Heart right ventricle (tissue), 16 donors: Measurements from ENCODE around the gene MTHFSD. TPM values are rescaled to one million over a fixed set of nuclear protein-coding genes. Genes with fewer than 3 reads are reported as not detected.

Experiments
- ATAC-seq, 8 donors: fragments of 200-7000 bp; cut with Tn5 transposase; one replicate each; pipeline ENCODE4 v1.9.1; 2020; ENCODE audit warnings: mild to moderate bottlenecking in 8 of 8, moderate library complexity in 8 of 8, moderate number of reproducible peaks in 1 of 8
- DNase-seq, 2 donors: peaks; one replicate each; pipeline ENCODE4 v3.0.0-alpha.2; 2020
- H3K27ac ChIP-seq, 10 donors: fragments of 200-600 bp; sonication (generic) in 2 of 10; one replicate each; pipeline versions ENCODE4 v1.5.0 to v1.8.0; 2020 to 2022; ENCODE audit warnings: mild to moderate bottlenecking in 3 of 10
- H3K27me3 ChIP-seq, 7 donors: fragments of 200-600 bp; one replicate each; pipeline ENCODE4 v1.8.0; 2021 to 2022; ENCODE audit warnings: mild to moderate bottlenecking in 2 of 7
- H3K36me3 ChIP-seq, 9 donors: fragments of 200-600 bp; sonication (generic) in 1 of 9; one replicate each; pipeline versions ENCODE4 v1.5.0 to v1.8.0; 2020 to 2022; ENCODE audit warnings: mild to moderate bottlenecking in 2 of 9
- H3K4me1 ChIP-seq, 9 donors: fragments of 200-600 bp; sonication (generic) in 1 of 9; one replicate each; pipeline versions ENCODE4 v1.5.0 to v1.8.0; 2020 to 2022; ENCODE audit warnings: mild to moderate bottlenecking in 4 of 9
- H3K4me3 ChIP-seq, 10 donors: fragments of 200-600 bp; sonication (generic) in 2 of 10; one replicate each; pipeline versions ENCODE4 v1.5.0 to v1.8.0; 2020 to 2022; ENCODE audit warnings: mild to moderate bottlenecking in 7 of 10, moderate library complexity in 2 of 10
- H3K9me3 ChIP-seq, 11 donors: fragments of 200-600 bp in 10 of 11; sonication (generic) in 2 of 11; one replicate each; pipeline versions ENCODE4 v1.5.0 to v1.8.0; 2013 to 2022; ENCODE audit warnings: mild to moderate bottlenecking in 2 of 11, control low read depth in 1 of 11, moderate library complexity in 1 of 11
- CTCF ChIP-seq, 9 donors: fragments of 200-600 bp; sonication (generic) in 2 of 9; IDR thresholded peaks; one replicate each; pipeline versions ENCODE4 v1.5.0 to v1.8.0; 2021 to 2022; ENCODE audit warnings: antibody characterized with exemption in 9 of 9, mild to moderate bottlenecking in 5 of 9, moderate library complexity in 1 of 9
- WGBS, 2 donors: extraction: QIAGEN DNeasy Blood & Tissue Kit; methylation state at CpG; one replicate each; pipeline ENCODE4 v1.1.7; 2013; ENCODE audit warnings: inconsistent platforms in 1 of 2; 5-methylcytosine and 5-hydroxymethylcytosine counted together
- intact Hi-C, 10 donors: fragments of 100-400 bp; cut with DNase I; formaldehyde crosslinking; loops; one replicate each; pipeline versions ENCODE4 v1.11.1 to v1.14.2; 2022
- polyA plus RNA-seq, 2 donors: library from polyadenylated mRNA; stranded (reverse); fragments of 200-250 nt; gene quantifications; one replicate each; pipeline ENCODE4 v1.2.3, GENCODE V29; 2013
- total RNA-seq, 10 donors: library from RNA; stranded (reverse); fragmentation: NEBNext Ultra II Directional in 3 of 10; extraction: Animal tissue kit (Norgen Biotek cat#: 25700) in 3 of 10; gene quantifications; one replicate each; pipeline versions ENCODE4 v1.2.1 to v1.2.4, GENCODE V29; 2021 to 2023
- donor health status: Arrhythmogenic right ventricular cardiomyopathy.
- donor health status: ischemic (EF 13 %, LVEDD 7.1; RV severe dilation, severe dysfunction).
- donor health status: healthy with polysubstance abuse.
- donor health status: DM: no; HTN: yes; CAD: no.
- donor health status: DM: no; HTN: no; CAD: no.
- donor health status: ischemic (EF 25% LVEDD 6.9; RV normal size, moderate dysfunction).
- donor health status: ischemic (EF 25% LVEDD 5.7; RV mildly dilated, moderate dysfunction).
- donor health status: healthy.
- donor health status: DM: yes; HTN: yes; CAD: no.
- donor health status: Ischemic cardiomyopathy.
- donor health status: ischemic (EF 35%, LVEDD 5.7; RV mildly dilated, moderate dysfunction).
- donor health status: nonischemic (EF 11% LVEDD 7.7; RV severe dilation, severe dysfunction).
- donor health status: DM: yes; HTN: yes; CAD: no.
- donor health status: PGD.
- donor health status: ischemic (EF 29% LVEDD 5.4; RV normal size, mild dysfunction).
- donor health status: nonischemic (EF 23%, LVEDD 6.1; RV moderate dilation, normal function).

The MTHFSD gene
- total and polyA plus RNA-seq, 12 donors, result 5.1 to 13.1 (median 11.3) TPM

DNA sequence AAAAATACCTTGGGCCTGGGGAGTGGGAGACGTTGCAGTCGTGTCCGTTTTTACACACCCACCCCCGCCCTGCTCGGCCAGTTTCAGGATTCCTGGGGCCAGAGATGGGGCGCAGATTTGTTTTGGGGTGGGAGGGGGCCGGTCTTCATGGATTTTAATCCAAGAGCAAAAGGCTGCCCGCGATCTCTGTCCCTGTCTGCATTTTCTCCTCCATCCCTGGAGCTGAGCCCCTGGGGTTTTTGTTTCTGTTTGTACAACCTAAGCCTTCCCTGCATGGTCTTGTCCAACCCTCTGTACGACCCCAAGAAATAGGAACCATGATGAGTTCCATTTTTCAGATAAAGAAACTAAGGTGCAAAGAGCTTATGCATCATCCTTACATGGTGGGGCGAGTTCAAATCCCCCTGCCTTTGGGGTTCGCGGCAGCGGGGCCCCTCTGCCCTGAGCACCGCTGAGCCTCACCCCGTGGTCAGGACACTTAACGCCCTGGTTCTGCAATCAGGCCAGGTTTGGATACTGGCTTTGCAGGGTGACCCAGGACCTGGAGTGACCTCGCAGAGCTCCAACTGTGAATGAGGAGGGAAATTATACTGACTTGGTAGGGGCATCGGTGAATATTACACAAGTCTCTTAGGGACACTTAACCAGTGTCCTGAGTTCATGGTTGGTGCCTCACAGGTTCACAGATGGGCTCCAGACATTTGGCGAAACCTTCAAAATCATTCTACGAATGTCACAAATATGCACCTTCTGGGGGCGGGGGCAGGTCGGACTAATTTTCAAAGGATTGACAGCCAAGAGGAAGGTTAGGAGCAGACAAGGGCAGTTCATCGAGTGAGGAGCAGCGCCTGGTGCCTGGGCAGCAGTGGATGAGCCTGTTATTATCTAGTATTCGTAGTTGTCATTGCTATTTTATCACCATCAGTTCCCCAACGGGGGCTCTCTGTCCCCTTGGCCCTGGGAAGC lies 48.9 kb downstream of the MTHFSD start:
- ATAC-seq, result no peak
- Histone ChIP-seq H3K27me3 (peaks cover 74 to 100% (median 98%) of the 10 kb centered on the region in 7 donors), H3K27ac (no peak overlapping the region), H3K4me3 (peak overlapping the region in 1 of 10 donors; percentile 10), H3K9me3 (no peaks in the 10 kb centered on the region), H3K4me1 (peaks cover 10 to 53% (median 37%) of the 10 kb centered on the region in 9 donors), H3K36me3 (no peaks in the 10 kb centered on the region)
- DNase-seq, result no peak
- no peak for TF ChIP-seq CTCF (IDR thresholded peaks at IDR 0.05)
- WGBS, 2 donors, result 10% methylated on average over 27 of the region's 27 CpGs
- intact Hi-C loops, result no loop called here

- WGBS, 2 donors, result 2% methylated on average over 67 of the region's 67 CpGs
- intact Hi-C loops, result no loop called here
- peak overlapping the region in 2 of 10 donors; percentile 22 to 27 for H3K4me3 ChIP-seq
- no peaks in the 10 kb centered on the region for H3K9me3 ChIP-seq
- DNase-seq (no peak), ATAC-seq (no peak)
- TF ChIP-seq CTCF (IDR thresholded peaks at IDR 0.05), result no peak
- H3K27ac ChIP-seq, result no peak overlapping the region
- peaks cover 72 to 100% (median 98%) of the 10 kb centered on the region in 7 donors for H3K27me3 ChIP-seq
- H3K4me1 ChIP-seq, result peaks cover 10 to 47% (median 32%) of the 10 kb centered on the region in 9 donors
- H3K36me3 ChIP-seq, result no peaks in the 10 kb centered on the region
Measured at GRCh38 chr16:86505185-86505898, 49.7 kb downstream of the MTHFSD start.

- TF ChIP-seq CTCF (IDR thresholded peaks at IDR 0.05), result no peak
- Histone ChIP-seq H3K4me3 (no peak overlapping the region), H3K27me3 (peaks cover 78 to 100% (median 99%) of the 10 kb centered on the region in 7 donors), H3K9me3 (no peaks in the 10 kb centered on the region), H3K27ac (no peak overlapping the region), H3K4me1 (peaks cover 10 to 41% (median 25%) of the 10 kb centered on the region in 9 donors), H3K36me3 (no peaks in the 10 kb centered on the region)
- WGBS, 2 donors, result 9% methylated on average over 27 of the region's 27 CpGs
- intact Hi-C loops, result no loop called here
- ATAC-seq (no peak), DNase-seq (no peak)
Measured at GRCh38 chr16:86504315-86505184, 50.5 kb downstream of the MTHFSD start.
